ENCODE data around the gene CAP2.

DNA sequence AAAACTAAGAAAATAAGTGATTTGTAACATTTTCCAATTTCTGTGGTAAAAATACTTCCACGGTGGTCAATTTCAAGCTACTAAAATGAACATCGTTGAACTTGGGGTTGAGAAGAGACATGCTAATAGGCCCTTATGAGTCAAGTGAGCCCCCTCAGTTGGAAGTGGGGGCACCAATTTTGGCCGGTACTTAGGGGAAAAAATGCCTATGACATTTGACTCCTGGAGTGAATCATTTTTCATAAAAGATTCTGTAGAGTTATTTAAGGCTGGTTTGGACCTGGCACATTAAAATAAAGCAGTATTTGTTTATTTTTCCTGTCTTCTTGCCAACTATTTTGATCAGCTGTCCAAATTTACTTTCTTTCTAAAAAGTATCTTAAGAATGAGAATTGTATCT lies 32.4 kb upstream of the CAP2 start:
- no peak for TF ChIP-seq EZH2 (IDR thresholded peaks at IDR 0.05; ENCODE audit: borderline replicate concordance, low read length)
- TF ChIP-seq, protein P1, sequence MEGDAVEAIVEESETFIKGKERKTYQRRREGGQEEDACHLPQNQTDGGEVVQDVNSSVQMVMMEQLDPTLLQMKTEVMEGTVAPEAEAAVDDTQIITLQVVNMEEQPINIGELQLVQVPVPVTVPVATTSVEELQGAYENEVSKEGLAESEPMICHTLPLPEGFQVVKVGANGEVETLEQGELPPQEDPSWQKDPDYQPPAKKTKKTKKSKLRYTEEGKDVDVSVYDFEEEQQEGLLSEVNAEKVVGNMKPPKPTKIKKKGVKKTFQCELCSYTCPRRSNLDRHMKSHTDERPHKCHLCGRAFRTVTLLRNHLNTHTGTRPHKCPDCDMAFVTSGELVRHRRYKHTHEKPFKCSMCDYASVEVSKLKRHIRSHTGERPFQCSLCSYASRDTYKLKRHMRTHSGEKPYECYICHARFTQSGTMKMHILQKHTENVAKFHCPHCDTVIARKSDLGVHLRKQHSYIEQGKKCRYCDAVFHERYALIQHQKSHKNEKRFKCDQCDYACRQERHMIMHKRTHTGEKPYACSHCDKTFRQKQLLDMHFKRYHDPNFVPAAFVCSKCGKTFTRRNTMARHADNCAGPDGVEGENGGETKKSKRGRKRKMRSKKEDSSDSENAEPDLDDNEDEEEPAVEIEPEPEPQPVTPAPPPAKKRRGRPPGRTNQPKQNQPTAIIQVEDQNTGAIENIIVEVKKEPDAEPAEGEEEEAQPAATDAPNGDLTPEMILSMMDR (IDR thresholded peaks at IDR 0.05; ENCODE audit: low read length): no peak

Data from OCI-LY1 (cell line).